Measurements from ENCODE around the gene PGLYRP3. TPM values are rescaled to one million over a fixed set of nuclear protein-coding genes. Genes with fewer than 3 reads are reported as not detected.

The PGLYRP3 gene
- total RNA-seq, 1 donor from 2014 or later, result 0.87 TPM

DNA sequence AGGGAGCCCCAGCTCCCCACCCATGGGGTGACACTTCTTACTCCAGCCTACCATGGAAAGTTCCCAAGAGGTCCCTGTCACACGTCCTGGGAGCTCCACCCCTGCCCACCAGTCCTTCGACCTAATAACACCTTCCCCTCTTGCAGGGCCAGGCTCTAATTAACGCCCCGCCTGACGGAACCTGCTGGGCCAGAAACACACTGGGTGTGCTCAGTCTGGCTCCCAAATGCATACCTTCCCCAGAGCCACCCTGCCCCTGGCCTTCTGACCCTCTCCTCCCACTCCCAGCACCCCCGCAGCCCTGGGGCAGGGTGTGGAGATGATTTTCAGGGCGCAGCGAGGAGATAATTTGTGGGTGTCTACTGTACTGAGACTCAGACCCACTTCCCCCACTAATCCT is 20.6 kb downstream of the PGLYRP3 start:
- no peak for DNase-seq (ENCODE audit: extremely low spot score, unreplicated experiment)
- peak overlapping the region; percentile 90 for H3K27ac Mint-ChIP-seq
- TF ChIP-seq, protein P1, sequence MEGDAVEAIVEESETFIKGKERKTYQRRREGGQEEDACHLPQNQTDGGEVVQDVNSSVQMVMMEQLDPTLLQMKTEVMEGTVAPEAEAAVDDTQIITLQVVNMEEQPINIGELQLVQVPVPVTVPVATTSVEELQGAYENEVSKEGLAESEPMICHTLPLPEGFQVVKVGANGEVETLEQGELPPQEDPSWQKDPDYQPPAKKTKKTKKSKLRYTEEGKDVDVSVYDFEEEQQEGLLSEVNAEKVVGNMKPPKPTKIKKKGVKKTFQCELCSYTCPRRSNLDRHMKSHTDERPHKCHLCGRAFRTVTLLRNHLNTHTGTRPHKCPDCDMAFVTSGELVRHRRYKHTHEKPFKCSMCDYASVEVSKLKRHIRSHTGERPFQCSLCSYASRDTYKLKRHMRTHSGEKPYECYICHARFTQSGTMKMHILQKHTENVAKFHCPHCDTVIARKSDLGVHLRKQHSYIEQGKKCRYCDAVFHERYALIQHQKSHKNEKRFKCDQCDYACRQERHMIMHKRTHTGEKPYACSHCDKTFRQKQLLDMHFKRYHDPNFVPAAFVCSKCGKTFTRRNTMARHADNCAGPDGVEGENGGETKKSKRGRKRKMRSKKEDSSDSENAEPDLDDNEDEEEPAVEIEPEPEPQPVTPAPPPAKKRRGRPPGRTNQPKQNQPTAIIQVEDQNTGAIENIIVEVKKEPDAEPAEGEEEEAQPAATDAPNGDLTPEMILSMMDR (conservative IDR thresholded peaks at IDR 0.05), result no peak
- H3K36me3 Mint-ChIP-seq, result no peaks in the 10 kb centered on the region
- H3K27me3 Mint-ChIP-seq, result peaks cover 4% of the 10 kb centered on the region
- no peaks in the 10 kb centered on the region for H3K9me3 Mint-ChIP-seq
- peak overlapping the region; percentile 80 for H3K4me3 Mint-ChIP-seq
- H3K4me1 Mint-ChIP-seq (ENCODE audit: unreplicated experiment), result peaks cover 8% of the 10 kb centered on the region

DNA sequence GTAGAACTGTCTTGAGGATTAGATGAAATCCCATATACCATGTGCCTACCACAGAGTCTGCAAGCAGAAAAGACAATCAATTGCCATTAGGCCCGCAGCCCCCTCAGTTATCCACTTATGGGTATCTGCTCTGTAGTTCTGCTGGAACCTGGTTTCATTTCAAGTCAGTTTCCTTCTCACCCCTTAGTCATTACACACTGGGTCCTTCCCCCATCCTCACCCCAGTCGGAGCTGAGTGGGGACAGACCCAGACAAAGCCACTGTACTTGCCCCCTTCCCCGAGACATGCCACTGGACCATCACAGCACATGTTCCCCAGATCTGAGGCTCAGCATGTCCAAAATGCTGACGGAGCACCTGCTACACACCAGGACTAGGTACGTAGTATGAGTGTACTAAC is 21.2 kb downstream of the PGLYRP3 start:
- Mint-ChIP-seq H3K4me1 (ENCODE audit: unreplicated experiment) (peaks cover 8% of the 10 kb centered on the region), H3K9me3 (no peaks in the 10 kb centered on the region), H3K4me3 (peak overlapping the region; percentile 18), H3K27me3 (peaks cover 4% of the 10 kb centered on the region), H3K36me3 (no peaks in the 10 kb centered on the region), H3K27ac (peak overlapping the region; percentile 90)
- TF ChIP-seq, protein P1 (conservative IDR thresholded peaks at IDR 0.05), result no peak
- no peak for DNase-seq (ENCODE audit: extremely low spot score, unreplicated experiment)

DNA sequence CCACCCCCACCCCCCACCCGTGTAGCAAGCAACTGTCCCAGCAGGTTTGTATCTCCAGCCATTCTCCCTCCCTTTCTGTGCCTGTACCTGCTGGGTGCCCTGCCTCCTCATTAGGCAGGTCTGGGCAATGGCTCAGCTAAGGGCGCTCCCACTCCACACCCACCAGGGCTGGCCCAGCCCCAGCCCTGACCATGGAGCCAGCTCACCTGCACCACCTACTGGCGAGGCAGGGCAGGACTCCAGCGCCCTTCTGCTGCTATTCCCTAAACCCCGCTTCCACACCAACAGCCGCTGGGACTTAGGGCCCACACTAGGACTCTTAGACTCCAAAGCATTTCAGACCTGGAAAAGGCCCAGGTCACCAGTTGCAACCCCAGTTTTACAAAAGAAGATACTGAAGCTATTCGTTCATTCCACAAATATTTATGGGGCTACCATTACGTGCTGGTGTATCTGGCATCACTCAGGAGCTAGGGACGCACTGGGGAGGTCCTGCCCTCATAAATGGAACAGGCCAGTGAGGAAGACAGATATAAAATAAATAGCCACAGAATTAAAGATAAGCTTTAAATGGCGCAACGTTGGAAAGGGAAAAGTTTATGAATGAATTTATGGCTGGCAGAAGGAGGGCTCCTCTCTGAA is 24.0 kb downstream of the PGLYRP3 start:
- no peak for DNase-seq (ENCODE audit: extremely low spot score, unreplicated experiment)
- TF ChIP-seq, protein P1 (conservative IDR thresholded peaks at IDR 0.05), result peak; percentile 62
- peaks cover 8% of the 10 kb centered on the region for H3K4me1 Mint-ChIP-seq (ENCODE audit: unreplicated experiment)
- no peaks in the 10 kb centered on the region for H3K9me3 Mint-ChIP-seq
- H3K27me3 Mint-ChIP-seq, result peaks cover 4% of the 10 kb centered on the region
- H3K27ac Mint-ChIP-seq, result no peak overlapping the region
- H3K4me3 Mint-ChIP-seq, result no peak overlapping the region
- no peaks in the 10 kb centered on the region for H3K36me3 Mint-ChIP-seq

DNA sequence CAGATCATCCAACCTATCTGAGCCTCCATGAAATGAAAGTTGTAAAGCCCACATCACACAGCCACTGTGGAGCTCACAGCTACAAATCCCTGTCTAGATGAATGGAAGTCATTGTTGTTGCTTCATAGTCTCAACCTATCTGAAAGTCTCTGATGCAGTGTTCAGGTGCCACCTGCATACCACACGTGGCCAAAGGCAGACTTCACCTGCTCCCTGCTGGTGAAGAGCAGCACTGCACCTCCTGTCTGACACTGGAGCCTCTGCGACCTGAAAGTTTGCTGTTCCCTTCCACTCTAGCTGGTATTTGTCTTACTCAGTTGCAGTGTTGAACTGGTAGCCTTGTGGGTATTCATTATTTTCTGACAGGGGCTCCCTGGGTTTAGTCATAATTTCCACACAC is 34.9 kb downstream of the PGLYRP3 start:
- H3K4me1 Mint-ChIP-seq (ENCODE audit: unreplicated experiment), result no peaks in the 10 kb centered on the region
- TF ChIP-seq, protein P1 (conservative IDR thresholded peaks at IDR 0.05), result peak; percentile 68
- no peak overlapping the region for H3K27ac Mint-ChIP-seq
- DNase-seq (ENCODE audit: extremely low spot score, unreplicated experiment), result no peak
- no peaks in the 10 kb centered on the region for H3K36me3 Mint-ChIP-seq
- peaks cover 31% of the 10 kb centered on the region for H3K27me3 Mint-ChIP-seq
- H3K9me3 Mint-ChIP-seq, result no peaks in the 10 kb centered on the region
- no peak overlapping the region for H3K4me3 Mint-ChIP-seq

DNA sequence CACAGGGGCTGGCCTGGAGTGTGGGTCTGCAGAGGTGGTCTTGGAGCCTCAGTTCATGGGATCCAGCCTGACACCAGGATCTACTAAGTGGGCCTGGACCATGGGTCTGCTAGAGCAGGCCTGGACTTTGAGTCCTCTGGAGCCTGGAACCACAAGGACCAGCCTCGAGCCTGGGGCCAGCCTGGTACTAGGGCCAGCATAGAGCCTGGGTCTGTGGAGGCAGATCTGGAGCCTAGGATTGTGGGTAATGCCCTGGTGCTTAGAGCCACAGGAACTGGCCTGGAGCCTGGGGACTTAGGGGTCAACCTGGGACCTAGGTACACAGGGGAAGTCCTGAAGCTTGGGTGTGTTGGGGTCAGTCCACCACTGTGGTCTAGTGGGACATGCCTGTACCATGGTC is 40.6 kb downstream of the PGLYRP3 start:
- H3K36me3 Mint-ChIP-seq, result no peaks in the 10 kb centered on the region

More for the DNA sequence above, 40.6 kb downstream of the PGLYRP3 start:
- H3K4me3 Mint-ChIP-seq, result no peak overlapping the region
- TF ChIP-seq, protein P1 (conservative IDR thresholded peaks at IDR 0.05), result no peak
- H3K27me3 Mint-ChIP-seq, result peaks cover 30% of the 10 kb centered on the region
- no peak overlapping the region for H3K27ac Mint-ChIP-seq
- H3K9me3 Mint-ChIP-seq, result no peaks in the 10 kb centered on the region
- no peaks in the 10 kb centered on the region for H3K4me1 Mint-ChIP-seq (ENCODE audit: unreplicated experiment)
- no peak for DNase-seq (ENCODE audit: extremely low spot score, unreplicated experiment)

Data from type B pancreatic cell (in vitro differentiated cells).